H1 (cell line): ENCODE measurements around the gene ABCA2.

Source experiments
- EZH2 ChIP-seq: fragments of 200-600 bp; sonication (generic); IDR thresholded peaks from 2 replicates; pipeline ENCODE4 v1.7.1; 2012; ENCODE audit warnings: low read depth, mild to moderate bottlenecking, moderate library complexity, low read length, inconsistent platforms; ENCODE audit not compliant: severe bottlenecking
- JUND ChIP-seq: IDR thresholded peaks from 2 replicates; pipeline ENCODE4 v1.6.1; 2011; ENCODE audit warnings: mild to moderate bottlenecking, improper control_type of control experiment, low read length
- POLR2A ChIP-seq, 2 experiments: IDR thresholded peaks; 1 replicate in 1 of 2; 2 replicates in 1 of 2; pipeline ENCODE4 v1.6.1; 2011; ENCODE audit warnings: low read depth in 2 of 2, low read length in 2 of 2, mild to moderate bottlenecking in 2 of 2; ENCODE audit errors: control extremely low read depth in 1 of 2
- POLR2AphosphoS5 ChIP-seq: IDR thresholded peaks from 2 replicates; pipeline ENCODE4 v1.6.1; 2011; ENCODE audit warnings: low read depth, low read length
- TF ChIP-seq, protein P1 (sequence below), 3 experiments: IDR thresholded peaks; 1 replicate in 2 of 3; 2 replicates in 1 of 3; pipeline versions ENCODE4 v1.5.1 to v1.6.1; 2011; ENCODE audit warnings: low read length in 3 of 3, mild to moderate bottlenecking in 3 of 3, inconsistent platforms in 2 of 3, low read depth in 1 of 3, moderate library complexity in 1 of 3; ENCODE audit not compliant: insufficient read depth in 1 of 3; ENCODE audit errors: control extremely low read depth in 1 of 3

DNA sequence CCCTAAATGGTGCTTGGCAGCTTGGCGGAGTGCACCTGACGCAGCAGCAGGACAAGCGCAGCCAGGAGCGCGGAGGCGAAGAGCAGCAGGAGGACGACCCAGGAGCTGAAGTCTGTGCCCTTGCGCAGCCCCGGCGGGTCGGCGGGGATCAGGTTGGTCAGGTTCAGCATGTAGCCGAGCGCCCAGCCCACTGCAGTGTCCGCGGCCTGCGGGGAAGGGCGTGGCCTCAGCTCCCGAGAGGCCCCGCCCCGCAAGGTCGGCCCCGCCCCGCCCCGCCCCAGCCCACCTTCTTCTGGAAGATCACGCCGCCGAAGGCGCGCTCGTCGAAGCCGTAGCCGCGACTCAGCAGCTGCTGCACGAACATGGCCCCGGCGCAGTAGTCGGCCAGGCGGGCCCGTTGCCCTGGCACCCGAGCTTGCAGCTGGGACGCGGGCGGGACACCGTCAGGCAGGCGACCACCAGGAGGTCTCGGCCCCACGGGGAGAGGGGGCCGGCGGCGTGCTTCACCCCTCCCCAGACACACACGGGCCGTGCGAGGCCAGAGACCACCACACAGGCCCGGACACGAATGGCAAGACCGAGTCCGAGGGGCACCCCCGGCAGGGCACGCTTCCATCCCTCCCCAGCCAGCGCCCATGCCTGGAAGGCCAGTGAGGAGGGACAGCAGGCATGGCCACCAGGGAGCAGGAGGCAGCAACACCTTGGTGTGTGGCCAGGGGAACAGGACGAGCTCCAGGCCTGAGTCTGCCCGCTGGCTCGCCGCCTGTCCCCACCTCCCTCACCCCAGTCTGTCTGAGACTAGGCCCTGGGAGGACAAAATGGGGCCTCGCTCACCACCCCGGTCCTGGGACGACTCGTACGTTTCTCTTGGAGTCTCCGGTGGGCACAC is 20.9 kb upstream of the ABCA2 start:
- TF ChIP-seq POLR2AphosphoS5, result no peak
- TF ChIP-seq, protein P1, sequence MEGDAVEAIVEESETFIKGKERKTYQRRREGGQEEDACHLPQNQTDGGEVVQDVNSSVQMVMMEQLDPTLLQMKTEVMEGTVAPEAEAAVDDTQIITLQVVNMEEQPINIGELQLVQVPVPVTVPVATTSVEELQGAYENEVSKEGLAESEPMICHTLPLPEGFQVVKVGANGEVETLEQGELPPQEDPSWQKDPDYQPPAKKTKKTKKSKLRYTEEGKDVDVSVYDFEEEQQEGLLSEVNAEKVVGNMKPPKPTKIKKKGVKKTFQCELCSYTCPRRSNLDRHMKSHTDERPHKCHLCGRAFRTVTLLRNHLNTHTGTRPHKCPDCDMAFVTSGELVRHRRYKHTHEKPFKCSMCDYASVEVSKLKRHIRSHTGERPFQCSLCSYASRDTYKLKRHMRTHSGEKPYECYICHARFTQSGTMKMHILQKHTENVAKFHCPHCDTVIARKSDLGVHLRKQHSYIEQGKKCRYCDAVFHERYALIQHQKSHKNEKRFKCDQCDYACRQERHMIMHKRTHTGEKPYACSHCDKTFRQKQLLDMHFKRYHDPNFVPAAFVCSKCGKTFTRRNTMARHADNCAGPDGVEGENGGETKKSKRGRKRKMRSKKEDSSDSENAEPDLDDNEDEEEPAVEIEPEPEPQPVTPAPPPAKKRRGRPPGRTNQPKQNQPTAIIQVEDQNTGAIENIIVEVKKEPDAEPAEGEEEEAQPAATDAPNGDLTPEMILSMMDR (IDR thresholded peaks at IDR 0.05; ENCODE audit: control extremely low read depth in 1 of 3, insufficient read depth in 1 of 3, low read depth in 1 of 3, low read length in 3 of 3), result no peak
- no peak for TF ChIP-seq POLR2A (IDR thresholded peaks at IDR 0.05; ENCODE audit: control extremely low read depth in 1 of 2, low read depth in 2 of 2, low read length in 2 of 2)
- TF ChIP-seq EZH2, result no peak
- TF ChIP-seq JUND, result no peak
